Mesothelial cell of epicardium (in vitro differentiated cells): ENCODE results near the gene ARL16. TPM values are rescaled to one million over a fixed set of nuclear protein-coding genes. Genes with fewer than 3 reads are reported as not detected.

Source experiments
- DNase-seq, 2 experiments: peaks; one replicate each; pipeline ENCODE4 v3.0.0; 2021; ENCODE audit warnings: low spot score in 2 of 2; ENCODE audit not compliant: unreplicated experiment in 2 of 2
- H3K27ac Mint-ChIP-seq: 2 replicates; pipeline ENCODE4 v1.8.0; 2021; ENCODE audit warnings: mixed read lengths
- H3K27me3 Mint-ChIP-seq: 2 replicates; pipeline ENCODE4 v1.8.0; 2021; ENCODE audit warnings: low read depth, mixed read lengths
- H3K36me3 Mint-ChIP-seq: 2 replicates; pipeline ENCODE4 v1.8.0; 2021; ENCODE audit warnings: mixed read lengths
- H3K4me1 Mint-ChIP-seq: 2 replicates; pipeline ENCODE4 v1.8.0; 2021; ENCODE audit warnings: mixed read lengths
- H3K4me3 Mint-ChIP-seq: 2 replicates; pipeline ENCODE4 v1.8.0; 2021; ENCODE audit warnings: mild to moderate bottlenecking, moderate library complexity, mixed read lengths
- H3K9me3 Mint-ChIP-seq: 2 replicates; pipeline ENCODE4 v1.8.0; 2021; ENCODE audit warnings: mixed read lengths
- CTCF ChIP-seq: fragments of 200-600 bp; sonication (generic); IDR thresholded peaks from one replicate; pipeline ENCODE4 v1.5.0; 2021; ENCODE audit warnings: antibody characterized with exemption; ENCODE audit not compliant: unreplicated experiment
- total RNA-seq: library from RNA; stranded (reverse); gene quantifications from 3 replicates; pipeline ENCODE4 v1.2.1, GENCODE V29; 2021

ARL16 gene
- total RNA-seq, 1 donor from 2014 or later = 42.8 TPM

- H3K9me3 Mint-ChIP-seq = no peaks in the 10 kb centered on the region
- H3K4me1 Mint-ChIP-seq = peaks cover 22% of the 10 kb centered on the region
- H3K4me3 Mint-ChIP-seq = peak within 1 kb of the TSS; percentile 91
These were observed 17.0 kb downstream of the ARL16 start, which contains the start of the genes CCDC137 and OXLD1 for GRCh38 chr17:81666342-81667191. TSS of gene CCDC137 (plus strand) at chr17:81666737. CDS start at chr17:81666767, 30 bp downstream. TSS of gene OXLD1 (minus strand) at chr17:81666605. CDS start at chr17:81666577, 28 bp downstream.

GRCh38 chr17:81666092-81666341 lies 17.6 kb downstream of the ARL16 start:
- H3K27ac Mint-ChIP-seq = peak overlapping the region; percentile 98
- peaks cover 22% of the 10 kb centered on the region for H3K4me1 Mint-ChIP-seq
- peaks cover 8% of the 10 kb centered on the region for H3K36me3 Mint-ChIP-seq
- H3K4me3 Mint-ChIP-seq = peak overlapping the region; percentile 91
- no peak for DNase-seq
- no peak for TF ChIP-seq CTCF
- no peaks in the 10 kb centered on the region for H3K9me3 Mint-ChIP-seq
- H3K27me3 Mint-ChIP-seq = no peaks in the 10 kb centered on the region

More at GRCh38 chr17:81666342-81667191, 17.0 kb downstream of the ARL16 start, which contains the start of the genes CCDC137 and OXLD1:
- no peaks in the 10 kb centered on the region for H3K27me3 Mint-ChIP-seq
- no peak for TF ChIP-seq CTCF
- peaks cover 8% of the 10 kb centered on the region for H3K36me3 Mint-ChIP-seq
- H3K27ac Mint-ChIP-seq = peak within 1 kb of the TSS; percentile 98
- DNase-seq = peak; percentile 95

DNA sequence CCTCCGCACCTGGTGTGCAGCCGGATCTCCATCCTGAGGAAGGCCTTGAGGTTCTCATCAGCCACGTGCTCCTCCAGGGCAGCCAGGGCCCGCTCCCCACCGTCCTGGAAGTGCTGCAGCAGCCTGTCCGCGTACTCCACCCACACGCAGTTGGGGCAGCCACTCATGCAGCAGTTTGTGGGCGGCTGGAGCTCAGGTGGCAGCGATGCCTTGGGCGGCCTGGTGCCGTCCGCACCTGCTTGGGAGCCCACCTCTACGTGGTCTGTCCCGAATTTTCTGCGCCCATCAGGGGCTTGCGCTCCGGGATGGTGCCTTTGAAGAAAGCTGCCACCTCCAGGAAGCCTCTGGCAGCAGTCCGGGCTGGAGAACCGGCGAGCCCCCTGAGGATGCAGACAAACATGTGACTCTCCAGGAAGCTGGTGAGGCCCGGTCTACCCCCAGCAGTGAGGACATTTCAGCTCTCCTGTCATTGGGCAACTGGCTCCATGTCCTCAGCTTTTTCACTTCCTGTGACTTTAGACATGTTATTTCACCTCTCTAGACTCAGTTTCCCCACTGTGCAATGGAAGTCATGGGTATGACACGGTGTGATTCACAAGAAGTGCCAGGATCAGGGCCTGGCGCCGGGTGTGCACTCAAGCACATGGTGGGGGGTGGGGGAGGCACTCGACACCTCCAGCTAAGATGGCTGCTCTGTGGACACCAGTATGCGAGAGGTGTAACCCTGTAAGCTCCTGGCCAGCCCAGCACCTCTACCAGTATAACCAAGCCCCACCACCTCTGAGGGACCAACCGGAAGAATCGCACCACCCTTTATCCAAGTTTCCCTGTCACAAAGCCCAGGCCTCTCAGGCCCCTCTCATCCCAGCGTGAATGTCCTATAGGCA lies 18.1 kb downstream of the ARL16 start:
- peaks cover 8% of the 10 kb centered on the region for H3K36me3 Mint-ChIP-seq
- peak overlapping the region; percentile 98 for H3K27ac Mint-ChIP-seq
- peaks cover 22% of the 10 kb centered on the region for H3K4me1 Mint-ChIP-seq
- peak overlapping the region; percentile 91 for H3K4me3 Mint-ChIP-seq
- no peaks in the 10 kb centered on the region for H3K9me3 Mint-ChIP-seq
- no peak for TF ChIP-seq CTCF
- DNase-seq = no peak
- H3K27me3 Mint-ChIP-seq = no peaks in the 10 kb centered on the region

DNA sequence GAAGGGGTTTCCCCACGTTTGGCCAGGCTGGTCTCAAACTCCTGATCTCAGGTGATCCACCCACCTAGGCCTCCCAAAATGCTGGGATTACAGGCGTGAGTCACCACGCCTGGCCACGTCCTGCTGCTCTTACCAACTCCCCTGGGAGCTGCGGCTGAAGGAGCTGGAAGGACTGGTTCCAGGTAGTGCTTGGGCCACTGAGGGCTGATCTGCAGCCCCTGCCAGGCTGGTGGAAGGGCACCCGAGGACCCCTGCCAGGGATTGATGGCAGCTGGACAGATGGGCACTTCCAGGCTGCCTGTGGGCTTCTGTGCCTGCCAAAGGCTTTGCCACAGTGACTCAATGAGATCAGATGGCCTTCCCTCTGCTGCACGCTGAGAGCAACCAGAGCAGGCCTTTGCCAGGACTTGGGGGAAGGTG lies 19.5 kb downstream of the ARL16 start:
- no peak for TF ChIP-seq CTCF
- DNase-seq = no peak
- no peaks in the 10 kb centered on the region for H3K9me3 Mint-ChIP-seq
- H3K4me1 Mint-ChIP-seq = peaks cover 26% of the 10 kb centered on the region
- no peak overlapping the region for H3K27ac Mint-ChIP-seq
- no peaks in the 10 kb centered on the region for H3K27me3 Mint-ChIP-seq
- H3K4me3 Mint-ChIP-seq = no peak overlapping the region
- peaks cover 2% of the 10 kb centered on the region for H3K36me3 Mint-ChIP-seq

DNA sequence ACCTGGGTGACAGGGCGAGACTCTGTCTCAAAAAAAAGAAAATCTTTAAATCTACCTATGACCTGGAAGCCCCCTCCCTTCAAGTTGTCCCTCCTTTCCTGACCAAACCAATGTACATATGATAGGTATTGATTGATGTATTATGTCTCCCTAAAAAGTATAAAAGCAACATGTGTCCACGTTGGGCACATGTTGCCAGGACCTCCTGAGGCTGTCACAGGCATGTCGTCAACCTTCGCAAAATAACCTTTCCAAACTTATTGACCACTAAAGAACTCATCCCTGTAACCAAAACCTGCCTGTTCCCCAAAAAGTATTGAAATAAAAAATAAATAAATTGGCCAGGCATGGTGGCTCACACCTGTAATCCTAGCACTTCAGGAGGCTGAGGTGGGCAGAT lies 21.6 kb downstream of the ARL16 start:
- Mint-ChIP-seq H3K27me3 (no peaks in the 10 kb centered on the region), H3K36me3 (no peaks in the 10 kb centered on the region), H3K27ac (no peak overlapping the region), H3K4me1 (peaks cover 14% of the 10 kb centered on the region), H3K9me3 (no peaks in the 10 kb centered on the region), H3K4me3 (no peak overlapping the region)
- DNase-seq = no peak
- TF ChIP-seq CTCF = no peak
